Measurements from ENCODE around the gene APBA1.

GRCh38 chr9:69600314-69601047 lies 71.7 kb downstream of the APBA1 start:
- no peak for TF ChIP-seq POLR2A (IDR thresholded peaks at IDR 0.05; ENCODE audit: low read depth, low read length)
- TF ChIP-seq TAF1 (IDR thresholded peaks at IDR 0.05; ENCODE audit: borderline replicate concordance, low read depth, low read length), result no peak
- no peak for TF ChIP-seq POLR2AphosphoS5 (IDR thresholded peaks at IDR 0.05; ENCODE audit: low read depth, low read length)
